ENCODE data around the gene UNC5B.
"Not testable (repeated sequence)": the region's sequence is repeated elsewhere in the genome, so short reads cannot be mapped to it uniquely, and the experiment has no call there.

Gene UNC5B

GRCh38 chr10:71209731-71210541 lies 2.4 kb upstream of the UNC5B start:
- no peak for DNase-seq

GRCh38 chr10:71210542-71210871 lies 1.9 kb upstream of the UNC5B start:
- no peak for DNase-seq

- no peak for DNase-seq
Measured at GRCh38 chr10:71211053-71211452, 1.3 kb upstream of the UNC5B start.

- DNase-seq = no peak
Measured at GRCh38 chr10:71211775-71212317, 524 bp upstream of the UNC5B start.

GRCh38 chr10:71213127-71213621 lies 804 bp downstream of the UNC5B start:
- peak; percentile 39 for DNase-seq

GRCh38 chr10:71213761-71214440 lies 1.5 kb downstream of the UNC5B start:
- DNase-seq = no peak

- DNase-seq = no peak
Measured at GRCh38 chr10:71214641-71215559, 2.5 kb downstream of the UNC5B start.

- no peak for DNase-seq
Measured at GRCh38 chr10:71216363-71216695, 4.0 kb downstream of the UNC5B start.

GRCh38 chr10:71216751-71217265 lies 4.4 kb downstream of the UNC5B start:
- peak; percentile 37 for DNase-seq

GRCh38 chr10:71217266-71218045 lies 5.1 kb downstream of the UNC5B start:
- no peak for DNase-seq

- DNase-seq = no peak
Measured at GRCh38 chr10:71218046-71218650, 5.8 kb downstream of the UNC5B start.

GRCh38 chr10:71218651-71219050 lies 6.3 kb downstream of the UNC5B start:
- DNase-seq = no peak

- DNase-seq = not testable (repeated sequence)
Measured at GRCh38 chr10:71219236-71219917, 7.0 kb downstream of the UNC5B start.

GRCh38 chr10:71219918-71220688 lies 7.7 kb downstream of the UNC5B start:
- no peak for DNase-seq

GRCh38 chr10:71220689-71221540 lies 8.5 kb downstream of the UNC5B start:
- no peak for DNase-seq

- DNase-seq = no peak
Measured at GRCh38 chr10:71221586-71222202, 9.3 kb downstream of the UNC5B start.

GRCh38 chr10:71222601-71223346 lies 10.4 kb downstream of the UNC5B start:
- no peak for DNase-seq
